IgD-negative memory B cell (primary cell): ENCODE results near the gene PABPC3. TPM values are rescaled to one million over a fixed set of nuclear protein-coding genes. Genes with fewer than 3 reads are reported as not detected.

Experiments used
- H3K27ac Mint-ChIP-seq, 3 donors: one replicate each; pipeline ENCODE4 v1.8.0; 2020 to 2022; ENCODE audit warnings: mild to moderate bottlenecking in 3 of 3, mixed read lengths in 3 of 3, moderate library complexity in 1 of 3
- H3K27me3 Mint-ChIP-seq: one replicate; pipeline ENCODE4 v1.8.0; 2021; ENCODE audit warnings: mixed read lengths
- H3K36me3 Mint-ChIP-seq: one replicate; pipeline ENCODE4 v1.8.0; 2020; ENCODE audit warnings: mild to moderate bottlenecking, mixed read lengths
- H3K4me1 Mint-ChIP-seq, 3 donors: one replicate each; pipeline ENCODE4 v1.8.0; 2020 to 2022; ENCODE audit warnings: mixed read lengths in 3 of 3, mild to moderate bottlenecking in 1 of 3
- H3K4me3 Mint-ChIP-seq, 4 donors: one replicate each; pipeline ENCODE4 v1.8.0; 2020 to 2022; ENCODE audit warnings: mild to moderate bottlenecking in 4 of 4, mixed read lengths in 4 of 4, moderate library complexity in 3 of 4
- H3K9me3 Mint-ChIP-seq, 3 donors: one replicate each; pipeline ENCODE4 v1.8.0; 2020 to 2021; ENCODE audit warnings: mixed read lengths in 3 of 3, mild to moderate bottlenecking in 1 of 3
- polyA plus RNA-seq: library from polyadenylated mRNA; unstranded; fragments of 300-500 nt; fragmentation: Illumina TruSeq; gene quantifications from one replicate; pipeline ENCODE4 v1.2.3, GENCODE V29; 2021

PABPC3 gene
- polyA plus RNA-seq: 0.10 TPM

GRCh38 chr13:25095851-25096453, at the start of gene PABPC3:
PABPC3 (plus strand) TSS chr13:25096136; CDS start chr13:25096199, 63 bp downstream.
- H3K9me3 Mint-ChIP-seq: peaks cover 0 to 1% (median 0%) of the 10 kb centered on the region in 3 donors
- H3K27ac Mint-ChIP-seq: peak within 1 kb of the TSS in 1 of 3 donors; percentile 39
- peaks cover 0 to 2% (median 0%) of the 10 kb centered on the region in 3 donors for H3K4me1 Mint-ChIP-seq
- peak within 1 kb of the TSS in 2 of 4 donors; percentile 27 to 68 for H3K4me3 Mint-ChIP-seq
- H3K36me3 Mint-ChIP-seq: no peaks in the 10 kb centered on the region
- H3K27me3 Mint-ChIP-seq: peaks cover 14% of the 10 kb centered on the region

GRCh38 chr13:25046274-25046984, 49.5 kb upstream of the PABPC3 start:
- Mint-ChIP-seq H3K4me1 (peaks cover 2 to 8% (median 5%) of the 10 kb centered on the region in 3 donors), H3K36me3 (peaks cover 5% of the 10 kb centered on the region), H3K9me3 (peaks cover 3 to 17% (median 17%) of the 10 kb centered on the region in 3 donors), H3K27me3 (peaks cover 49% of the 10 kb centered on the region), H3K27ac (no peak overlapping the region), H3K4me3 (peak overlapping the region; percentile 25 to 74 (median 46))

GRCh38 chr13:25046985-25047511, 48.9 kb upstream of the PABPC3 start:
- H3K36me3 Mint-ChIP-seq: peaks cover 5% of the 10 kb centered on the region
- H3K27ac Mint-ChIP-seq: no peak overlapping the region
- peaks cover 43% of the 10 kb centered on the region for H3K27me3 Mint-ChIP-seq
- peaks cover 3 to 20% (median 17%) of the 10 kb centered on the region in 3 donors for H3K9me3 Mint-ChIP-seq
- H3K4me1 Mint-ChIP-seq: peaks cover 2 to 8% (median 5%) of the 10 kb centered on the region in 3 donors
- H3K4me3 Mint-ChIP-seq: peak overlapping the region in 1 of 4 donors; percentile 74

GRCh38 chr13:25051065-25051464, 44.9 kb upstream of the PABPC3 start:
- Mint-ChIP-seq H3K9me3 (peaks cover 3 to 23% (median 20%) of the 10 kb centered on the region in 3 donors), H3K4me3 (peak overlapping the region in 1 of 4 donors; percentile 28), H3K36me3 (peaks cover 9% of the 10 kb centered on the region), H3K4me1 (peaks cover 2 to 5% (median 5%) of the 10 kb centered on the region in 3 donors), H3K27ac (peak overlapping the region in 2 of 3 donors; percentile 6 to 29), H3K27me3 (peaks cover 34% of the 10 kb centered on the region)

GRCh38 chr13:25059166-25059565, 36.8 kb upstream of the PABPC3 start:
- H3K27ac Mint-ChIP-seq: peak overlapping the region in 1 of 3 donors; percentile 33
- peaks cover 2 to 10% (median 4%) of the 10 kb centered on the region in 3 donors for H3K9me3 Mint-ChIP-seq
- H3K36me3 Mint-ChIP-seq: no peaks in the 10 kb centered on the region
- peaks cover 3% of the 10 kb centered on the region for H3K27me3 Mint-ChIP-seq
- no peak overlapping the region for H3K4me3 Mint-ChIP-seq
- H3K4me1 Mint-ChIP-seq: peaks cover 21 to 34% (median 29%) of the 10 kb centered on the region in 3 donors

- peak overlapping the region; percentile 33 to 79 (median 48) for H3K27ac Mint-ChIP-seq
- peaks cover 3% of the 10 kb centered on the region for H3K27me3 Mint-ChIP-seq
- peaks cover 2 to 8% (median 4%) of the 10 kb centered on the region in 3 donors for H3K9me3 Mint-ChIP-seq
- peak overlapping the region; percentile 16 to 86 (median 49) for H3K4me3 Mint-ChIP-seq
- no peaks in the 10 kb centered on the region for H3K36me3 Mint-ChIP-seq
- H3K4me1 Mint-ChIP-seq: peaks cover 21 to 34% (median 29%) of the 10 kb centered on the region in 3 donors
Observed at GRCh38 chr13:25059958-25060357, 36.0 kb upstream of the PABPC3 start.

GRCh38 chr13:25062479-25062878, 33.5 kb upstream of the PABPC3 start:
- Mint-ChIP-seq H3K4me1 (peaks cover 23 to 45% (median 33%) of the 10 kb centered on the region in 3 donors), H3K4me3 (no peak overlapping the region), H3K27ac (no peak overlapping the region), H3K36me3 (no peaks in the 10 kb centered on the region), H3K9me3 (peaks cover 2 to 8% (median 4%) of the 10 kb centered on the region in 3 donors), H3K27me3 (peaks cover 11% of the 10 kb centered on the region)

GRCh38 chr13:25064396-25064795, 31.5 kb upstream of the PABPC3 start:
- Mint-ChIP-seq H3K27me3 (peaks cover 16% of the 10 kb centered on the region), H3K9me3 (peaks cover 0 to 6% (median 2%) of the 10 kb centered on the region in 3 donors), H3K27ac (no peak overlapping the region), H3K4me1 (peaks cover 21 to 45% (median 26%) of the 10 kb centered on the region in 3 donors), H3K4me3 (no peak overlapping the region), H3K36me3 (peaks cover 2% of the 10 kb centered on the region)

GRCh38 chr13:25065974-25066770, 29.8 kb upstream of the PABPC3 start:
- Mint-ChIP-seq H3K27ac (no peak overlapping the region), H3K4me3 (peak overlapping the region in 1 of 4 donors; percentile 20), H3K27me3 (peaks cover 22% of the 10 kb centered on the region)

GRCh38 chr13:25067064-25067463, 28.9 kb upstream of the PABPC3 start:
- peaks cover 21% of the 10 kb centered on the region for H3K27me3 Mint-ChIP-seq

More at GRCh38 chr13:25065974-25066770, 29.8 kb upstream of the PABPC3 start:
- peaks cover 2% of the 10 kb centered on the region for H3K36me3 Mint-ChIP-seq
- peaks cover 8 to 29% (median 17%) of the 10 kb centered on the region in 3 donors for H3K4me1 Mint-ChIP-seq
- H3K9me3 Mint-ChIP-seq: peaks cover 0 to 3% (median 0%) of the 10 kb centered on the region in 3 donors

GRCh38 chr13:25068810-25069209, 27.1 kb upstream of the PABPC3 start:
- H3K27ac Mint-ChIP-seq: no peak overlapping the region
- no peak overlapping the region for H3K4me3 Mint-ChIP-seq
- peaks cover 5 to 12% (median 10%) of the 10 kb centered on the region in 3 donors for H3K4me1 Mint-ChIP-seq
- peaks cover 2% of the 10 kb centered on the region for H3K36me3 Mint-ChIP-seq
- no peaks in the 10 kb centered on the region for H3K9me3 Mint-ChIP-seq
- peaks cover 21% of the 10 kb centered on the region for H3K27me3 Mint-ChIP-seq

More at GRCh38 chr13:25067064-25067463, 28.9 kb upstream of the PABPC3 start:
- Mint-ChIP-seq H3K27ac (no peak overlapping the region), H3K4me3 (no peak overlapping the region), H3K36me3 (peaks cover 2% of the 10 kb centered on the region), H3K4me1 (peaks cover 5 to 22% (median 13%) of the 10 kb centered on the region in 3 donors), H3K9me3 (no peaks in the 10 kb centered on the region)

GRCh38 chr13:25069236-25069635, 26.7 kb upstream of the PABPC3 start:
- H3K27me3 Mint-ChIP-seq: peaks cover 21% of the 10 kb centered on the region
- H3K4me1 Mint-ChIP-seq: peaks cover 5 to 11% (median 10%) of the 10 kb centered on the region in 3 donors
- no peak overlapping the region for H3K27ac Mint-ChIP-seq
- no peak overlapping the region for H3K4me3 Mint-ChIP-seq
- peaks cover 2% of the 10 kb centered on the region for H3K36me3 Mint-ChIP-seq
- H3K9me3 Mint-ChIP-seq: no peaks in the 10 kb centered on the region

- H3K27ac Mint-ChIP-seq: no peak overlapping the region
- no peaks in the 10 kb centered on the region for H3K9me3 Mint-ChIP-seq
- no peak overlapping the region for H3K4me3 Mint-ChIP-seq
- H3K27me3 Mint-ChIP-seq: peaks cover 21% of the 10 kb centered on the region
- H3K36me3 Mint-ChIP-seq: peaks cover 2% of the 10 kb centered on the region
- peaks cover 5 to 11% (median 10%) of the 10 kb centered on the region in 3 donors for H3K4me1 Mint-ChIP-seq
Observed at GRCh38 chr13:25069911-25070310, 26.0 kb upstream of the PABPC3 start.

GRCh38 chr13:25080773-25081172, 15.2 kb upstream of the PABPC3 start:
- Mint-ChIP-seq H3K36me3 (no peaks in the 10 kb centered on the region), H3K9me3 (no peaks in the 10 kb centered on the region), H3K27me3 (peaks cover 3% of the 10 kb centered on the region), H3K27ac (no peak overlapping the region), H3K4me1 (peaks cover 0 to 5% (median 3%) of the 10 kb centered on the region in 3 donors), H3K4me3 (no peak overlapping the region)
